Measurements from ENCODE around the gene TFR2.
A peak's percentile ranks its signal among the peaks of the same experiment; 100 is the strongest.
"Not testable (repeated sequence)": the region's sequence is repeated elsewhere in the genome, so short reads cannot be mapped to it uniquely, and the experiment has no call there.

The TFR2 gene

GRCh38 chr7:100673302-100673941 is 32.1 kb upstream of the TFR2 start, which contains the start of gene GNB2:
TSS of gene GNB2 (plus strand) at chr7:100673740. CDS start at chr7:100676266, 2,526 bp downstream.
- TF ChIP-seq CTCF (IDR thresholded peaks at IDR 0.05; ENCODE audit: control insufficient read depth, extremely low read depth, insufficient read depth): no peak
- H3K4me3 ChIP-seq (ENCODE audit: low read depth, low read length): peak within 1 kb of the TSS; percentile 94
- peak; percentile 96 for DNase-seq (ENCODE audit: low read depth)

GRCh38 chr7:100671353-100672327 is 30.3 kb upstream of the TFR2 start:
- no peak for TF ChIP-seq CTCF (IDR thresholded peaks at IDR 0.05; ENCODE audit: control insufficient read depth, extremely low read depth, insufficient read depth)
- no peak for DNase-seq (ENCODE audit: low read depth)
- H3K4me3 ChIP-seq (ENCODE audit: low read depth, low read length): no peak overlapping the region

DNA sequence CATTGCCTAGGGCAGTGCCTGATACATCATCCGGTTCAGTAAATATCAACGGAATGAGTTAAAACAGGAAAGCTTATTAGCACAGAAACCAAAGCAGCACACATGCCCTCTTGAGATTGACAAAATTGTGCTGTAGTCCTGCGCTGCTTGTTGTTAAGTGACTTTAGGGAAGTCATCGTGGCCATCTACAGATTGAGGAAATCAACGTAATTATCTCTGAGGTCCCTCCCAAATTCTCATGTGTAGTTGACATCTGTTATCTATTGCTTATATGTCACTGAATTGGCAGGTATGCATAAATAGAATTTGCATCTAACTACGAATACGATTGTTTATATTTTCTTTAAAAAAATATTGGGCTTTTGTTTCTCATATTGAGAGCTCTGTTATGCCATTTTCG is 28.7 kb upstream of the TFR2 start:
- H3K4me3 ChIP-seq (ENCODE audit: low read depth, low read length): no peak overlapping the region
- no peak for DNase-seq (ENCODE audit: low read depth)
- TF ChIP-seq CTCF (IDR thresholded peaks at IDR 0.05; ENCODE audit: control insufficient read depth, extremely low read depth, insufficient read depth): no peak

DNA sequence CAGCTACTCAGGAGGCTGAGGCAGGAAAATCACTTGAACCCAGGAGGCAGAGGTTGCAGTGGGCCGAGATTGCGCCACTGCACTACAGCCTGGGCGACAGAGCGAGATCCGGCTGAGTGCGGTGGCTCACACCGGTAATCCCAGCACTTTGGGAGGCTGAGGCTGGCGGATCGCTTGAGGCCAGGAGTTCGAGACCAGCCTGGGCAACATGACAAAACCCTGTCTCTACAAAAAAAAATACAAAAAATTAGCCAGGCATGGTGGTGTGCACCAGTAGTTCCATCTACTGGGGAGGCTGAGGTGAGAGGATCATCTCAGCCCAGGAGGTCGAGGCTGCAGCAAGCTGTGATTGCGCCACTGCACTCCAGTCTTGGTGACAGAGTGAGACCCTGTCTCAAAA is 27.8 kb upstream of the TFR2 start:
- not testable (repeated sequence) for DNase-seq (ENCODE audit: low read depth)

DNA sequence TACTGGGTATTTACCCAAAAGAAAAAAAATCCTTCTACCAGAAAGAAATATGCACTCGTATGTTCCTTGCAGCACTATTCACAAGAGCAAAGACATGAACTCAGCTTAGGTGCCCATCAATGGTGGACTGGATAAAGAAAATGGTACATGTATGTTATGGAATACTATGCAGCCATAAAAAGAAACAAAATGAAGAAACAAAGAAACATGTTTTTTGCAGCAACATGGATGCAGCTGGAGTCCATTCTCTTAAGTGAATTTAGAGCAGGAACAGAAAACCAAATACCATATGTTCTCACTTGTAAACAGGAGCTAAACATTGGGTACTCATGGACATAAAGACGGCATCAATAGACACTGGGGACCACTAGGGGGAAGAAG is 26.7 kb upstream of the TFR2 start:
- no peak for TF ChIP-seq CTCF (IDR thresholded peaks at IDR 0.05; ENCODE audit: control insufficient read depth, extremely low read depth, insufficient read depth)
- H3K4me3 ChIP-seq (ENCODE audit: low read depth, low read length): no peak overlapping the region
- DNase-seq (ENCODE audit: low read depth): no peak

More for the DNA sequence above, 27.8 kb upstream of the TFR2 start:
- H3K4me3 ChIP-seq (ENCODE audit: low read depth, low read length): not testable (repeated sequence)

GRCh38 chr7:100667331-100668068 is 26.1 kb upstream of the TFR2 start:
- DNase-seq (ENCODE audit: low read depth): no peak
- TF ChIP-seq CTCF (IDR thresholded peaks at IDR 0.05; ENCODE audit: control insufficient read depth, extremely low read depth, insufficient read depth): no peak

More at GRCh38 chr7:100667331-100668068, 26.1 kb upstream of the TFR2 start:
- no peak overlapping the region for H3K4me3 ChIP-seq (ENCODE audit: low read depth, low read length)

Measured in LNCaP clone FGC (cell line).